HFF-Myc (cell line): ENCODE results near the gene UBE2O.

Experiments
- DNase-seq: peaks from one replicate; pipeline ENCODE4 v3.0.0-alpha.2; 2011; ENCODE audit warnings: low read depth; ENCODE audit errors: extremely low read depth
- H3K4me3 ChIP-seq: replicated peaks from 2 replicates; pipeline ENCODE4 v1.5.1; 2011; ENCODE audit warnings: low read depth, mild to moderate bottlenecking, control low read depth, low read length
- CTCF ChIP-seq: IDR thresholded peaks from 2 replicates; pipeline ENCODE4 v1.5.1; 2012; ENCODE audit warnings: mild to moderate bottlenecking, low read depth, low read length, control low read depth; ENCODE audit errors: missing control alignments

Gene UBE2O

DNA sequence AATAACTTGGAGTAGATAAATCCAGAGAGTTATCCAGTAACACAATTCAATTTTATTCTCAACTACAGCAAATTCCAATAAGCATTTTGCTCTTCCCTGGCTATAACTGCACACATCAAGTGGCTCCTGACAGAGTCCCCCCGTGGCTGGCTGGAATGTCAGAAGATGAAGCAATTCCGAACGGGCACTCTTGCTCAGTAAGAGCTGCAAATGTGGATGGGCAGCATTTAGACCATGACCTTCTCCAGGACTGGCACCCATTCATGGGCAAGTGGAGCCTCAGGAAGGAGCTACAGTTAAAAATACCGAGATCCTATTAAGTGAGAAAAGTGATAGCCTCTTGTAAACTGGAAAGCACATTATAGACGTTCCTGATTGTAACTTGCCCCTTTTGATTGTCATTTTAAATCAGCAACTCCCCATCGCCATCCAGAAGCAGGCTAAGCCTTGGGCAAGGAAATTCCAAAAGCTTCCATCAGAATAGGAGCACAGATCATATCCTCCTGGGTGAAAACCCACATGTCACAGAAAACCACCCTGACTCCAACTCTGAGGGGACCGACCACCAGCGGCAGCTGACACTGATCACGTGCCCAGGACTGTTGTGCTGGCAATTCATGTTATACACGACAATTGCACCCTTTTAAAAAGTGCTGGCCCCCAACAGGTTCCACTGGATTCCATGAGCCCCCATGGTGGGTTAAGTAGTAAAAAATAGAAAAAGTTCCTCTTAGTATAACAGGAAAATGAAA lies 7.1 kb downstream of the UBE2O start:
- TF ChIP-seq CTCF: no peak
- H3K4me3 ChIP-seq: no peak overlapping the region
- DNase-seq: no peak

- no peak for TF ChIP-seq CTCF
- no peak for DNase-seq
- no peak overlapping the region for H3K4me3 ChIP-seq
These were observed 8.2 kb downstream of the UBE2O start for GRCh38 chr17:76444518-76445311.

GRCh38 chr17:76442341-76443338 lies 10.3 kb downstream of the UBE2O start:
- no peak for TF ChIP-seq CTCF
- no peak overlapping the region for H3K4me3 ChIP-seq
- DNase-seq: no peak

DNA sequence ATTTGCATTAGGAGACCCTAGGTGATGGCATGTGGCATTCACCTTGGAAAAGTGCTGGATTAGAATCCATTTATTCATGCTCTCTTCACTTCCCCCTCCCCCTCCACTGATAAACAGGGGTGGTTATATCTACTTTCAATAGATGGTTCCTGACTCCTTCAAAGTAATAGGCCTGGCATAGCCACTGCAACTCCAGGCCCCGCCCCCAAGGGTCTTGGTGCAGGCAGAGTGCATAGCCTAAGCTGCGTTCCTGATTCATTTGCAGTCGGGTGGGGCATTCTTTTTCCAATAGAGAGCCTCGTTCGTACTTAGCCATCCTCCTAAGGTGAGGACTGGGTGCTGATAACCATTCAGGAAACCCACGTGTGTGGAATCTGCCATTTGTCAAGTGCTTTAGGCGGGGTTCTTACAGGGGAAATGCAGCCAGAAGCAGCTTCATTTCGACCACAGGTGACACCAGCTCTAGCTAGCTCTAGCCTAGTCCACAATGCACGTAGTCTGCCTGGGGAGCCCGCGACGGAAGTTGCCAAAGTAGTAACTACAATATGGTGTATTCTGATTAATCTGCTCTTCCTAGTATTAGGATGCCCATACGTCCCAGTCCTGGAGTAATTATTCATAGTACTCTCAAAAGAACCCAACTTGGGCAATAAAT lies 11.1 kb downstream of the UBE2O start:
- TF ChIP-seq CTCF: no peak
- H3K4me3 ChIP-seq: no peak overlapping the region
- no peak for DNase-seq

GRCh38 chr17:76440751-76441362 lies 12.1 kb downstream of the UBE2O start:
- DNase-seq: no peak
- TF ChIP-seq CTCF: no peak
- H3K4me3 ChIP-seq: no peak overlapping the region
